OCI-LY7 (cell line): Measurements from ENCODE around the gene IRGC. TPM values are rescaled to one million over a fixed set of nuclear protein-coding genes. Genes with fewer than 3 reads are reported as not detected.

Source experiments
- BruUV-seq: library from RNA; stranded (reverse); fragments of 400-500 nt; replicated peaks from 2 replicates; lab custom pipeline; 2021; lab: Mats Ljungman, UMichigan
- CTCF ChIA-PET: fragments of 300-600 bp; sonication (Branson Sonifier 250); formaldehyde crosslinking; loops from one replicate; lab custom pipeline; 2022; ENCODE audit warnings: antibody characterized with exemption; ENCODE audit not compliant: unreplicated experiment; lab: Charles Lee
- POLR2A ChIA-PET: fragments of 300-600 bp; sonication (Branson Sonifier 250); formaldehyde crosslinking; loops from one replicate; lab custom pipeline; 2022; ENCODE audit warnings: antibody characterized with exemption; lab: Charles Lee
- DNase-seq: peaks from one replicate; pipeline ENCODE4 v3.0.0-alpha.2; 2015; ENCODE audit warnings: low spot score
- H2AFZ ChIP-seq: fragments of 200-600 bp; sonication (generic), shearing (Covaris generic); 2 replicates; pipeline ENCODE4 v1.6.1; 2014; ENCODE audit warnings: mild to moderate bottlenecking, antibody characterized with exemption, low read length, moderate library complexity
- H3K27ac ChIP-seq: fragments of 200-600 bp; sonication (generic); 2 replicates; pipeline ENCODE4 v1.5.1; 2014; ENCODE audit warnings: mixed run types, low read depth, mild to moderate bottlenecking, moderate library complexity, low read length, inconsistent platforms; ENCODE audit not compliant: poor library complexity, severe bottlenecking
- H3K36me3 ChIP-seq: fragments of 200-600 bp; sonication (generic); 2 replicates; pipeline ENCODE4 v1.6.1; 2014; ENCODE audit warnings: mild to moderate bottlenecking, antibody characterized with exemption, low read length, moderate library complexity, mixed read lengths; ENCODE audit not compliant: insufficient read depth
- H3K4me1 ChIP-seq: fragments of 200-600 bp; sonication (generic); 2 replicates; pipeline ENCODE4 v1.5.1; 2014; ENCODE audit warnings: mild to moderate bottlenecking, low read length; ENCODE audit not compliant: insufficient read depth, poor library complexity, severe bottlenecking
- H3K4me2 ChIP-seq: fragments of 200-600 bp; sonication (generic); 2 replicates; pipeline ENCODE4 v1.6.1; 2014; ENCODE audit warnings: mild to moderate bottlenecking, low read length
- H3K4me3 ChIP-seq: fragments of 200-600 bp; sonication (generic); 2 replicates; pipeline ENCODE4 v1.5.1; 2014; ENCODE audit warnings: mild to moderate bottlenecking, low read depth, low read length; ENCODE audit not compliant: poor library complexity, severe bottlenecking
- H3K79me2 ChIP-seq: fragments of 200-600 bp; sonication (generic); 2 replicates; pipeline ENCODE4 v1.6.1; 2016; ENCODE audit warnings: low read depth, mild to moderate bottlenecking, low read length, moderate library complexity, mixed read lengths; ENCODE audit not compliant: insufficient read depth
- H3K9me2 ChIP-seq: fragments of 200-600 bp; sonication (generic); 2 replicates; pipeline ENCODE4 v1.6.1; 2016; ENCODE audit warnings: mild to moderate bottlenecking, low read length, mixed read lengths; ENCODE audit not compliant: insufficient read depth
- H3K9me3 ChIP-seq: fragments of 200-600 bp; sonication (generic); 2 replicates; pipeline ENCODE4 v1.6.1; 2014; ENCODE audit warnings: mild to moderate bottlenecking, mixed run types, low read length, mixed read lengths
- H4K20me1 ChIP-seq: fragments of 200-600 bp; sonication (generic); 2 replicates; pipeline ENCODE4 v1.6.1; 2014; ENCODE audit warnings: mild to moderate bottlenecking, antibody characterized with exemption, low read length, moderate library complexity, mixed read lengths; ENCODE audit not compliant: insufficient read depth
- CTCF ChIP-seq: fragments of 200-600 bp; sonication (generic); conservative IDR thresholded peaks from 2 replicates; pipeline ENCODE4 v1.5.1; 2014; ENCODE audit warnings: mild to moderate bottlenecking, antibody characterized with exemption, low read length, moderate library complexity, mixed read lengths
- EZH2phosphoT487 ChIP-seq: fragments of 200-600 bp; sonication (generic); IDR thresholded peaks from 2 replicates; pipeline ENCODE4 v1.6.1; 2018; ENCODE audit warnings: low read depth, borderline replicate concordance, mild to moderate bottlenecking, mixed run types, antibody characterized with exemption, low read length, moderate library complexity, mixed read lengths
- intact Hi-C: fragments of 100-400 bp; cut with micrococcal nuclease; formaldehyde crosslinking; loops from one replicate; pipeline ENCODE4 v1.10.0; 2022; ENCODE audit not compliant: unreplicated experiment
- total RNA-seq, 2 experiments: library from RNA; depleted of rRNA in 1 of 2; stranded (reverse); fragments of >200 nt in 1 of 2; shearing (Covaris generic) in 1 of 2; gene quantifications; 2 replicates each; pipeline ENCODE4 v1.2.3, GENCODE V29; 2014 to 2022

The IRGC gene
- total RNA-seq, 2 experiments from 2014 or later: not detected

DNA sequence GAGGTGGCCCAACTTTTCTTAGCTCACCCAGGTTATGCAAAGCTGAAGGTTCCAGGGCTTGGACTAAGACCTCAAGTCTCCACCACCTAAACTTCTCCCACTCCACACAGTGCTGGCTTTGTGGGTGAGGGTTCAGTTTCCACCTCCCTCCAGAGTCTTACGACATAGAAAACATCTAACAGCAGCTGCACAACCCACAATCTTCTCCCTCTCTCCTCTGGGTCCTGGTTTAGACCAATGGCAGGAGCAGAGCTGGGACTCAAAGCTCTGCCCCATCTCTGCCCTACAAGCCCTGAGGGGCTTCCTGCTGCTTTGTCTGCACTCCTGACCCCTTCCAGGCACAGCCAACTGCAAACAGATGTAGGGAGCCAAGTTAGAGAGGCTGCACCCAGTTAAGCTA lies 16.0 kb downstream of the IRGC start:
- no peak for DNase-seq
- no peak overlapping the region for H3K27ac ChIP-seq
- intact Hi-C loops: no loop called here
- CTCF ChIA-PET: no interaction called here
- TF ChIP-seq CTCF: no peak
- TF ChIP-seq EZH2phosphoT487: no peak
- H3K9me2 ChIP-seq: no peaks in the 10 kb centered on the region
- H3K9me3 ChIP-seq: no peaks in the 10 kb centered on the region
- no peaks in the 10 kb centered on the region for H3K4me1 ChIP-seq
- H3K4me2 ChIP-seq: no peak overlapping the region
- no peak overlapping the region for H2AFZ ChIP-seq
- no peak overlapping the region for H3K4me3 ChIP-seq
- no TSS peak for BruUV-seq
- H3K36me3 ChIP-seq: peaks cover 89% of the 10 kb centered on the region
- H4K20me1 ChIP-seq: no peaks in the 10 kb centered on the region
- POLR2A ChIA-PET: no interaction called here
- H3K79me2 ChIP-seq: no peaks in the 10 kb centered on the region

DNA sequence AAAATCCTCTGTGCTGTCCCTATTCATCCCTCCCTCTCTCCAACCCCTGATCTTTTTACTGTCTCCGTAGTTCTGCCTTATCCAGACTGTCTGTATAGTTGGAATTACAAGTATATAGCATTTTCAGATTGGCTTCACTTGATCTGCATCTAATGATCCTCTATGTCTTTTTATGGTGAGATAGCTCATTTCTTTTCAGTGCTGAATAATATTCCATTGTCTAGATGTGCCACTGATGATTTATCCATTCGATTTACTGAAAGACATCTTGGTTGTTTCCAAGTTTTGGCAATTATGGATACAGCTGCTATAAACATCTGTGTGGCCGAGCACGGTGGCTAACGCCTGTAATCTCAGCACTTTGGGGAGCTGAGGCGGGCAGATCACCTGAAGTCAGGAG lies 19.1 kb downstream of the IRGC start:
- no peak overlapping the region for H3K4me2 ChIP-seq
- H3K9me2 ChIP-seq: no peaks in the 10 kb centered on the region
- H3K9me3 ChIP-seq: no peaks in the 10 kb centered on the region
- no peak for DNase-seq
- H3K27ac ChIP-seq: no peak overlapping the region
- intact Hi-C loops: no loop called here
- H3K36me3 ChIP-seq: peaks cover 95% of the 10 kb centered on the region
- ChIA-PET CTCF (no interaction called here), POLR2A (no interaction called here)
- TF ChIP-seq CTCF: no peak
- TF ChIP-seq EZH2phosphoT487: no peak
- H2AFZ ChIP-seq: no peak overlapping the region
- H3K4me3 ChIP-seq: no peak overlapping the region
- BruUV-seq: no TSS peak
- no peaks in the 10 kb centered on the region for H3K79me2 ChIP-seq
- no peaks in the 10 kb centered on the region for H3K4me1 ChIP-seq
- H4K20me1 ChIP-seq: no peaks in the 10 kb centered on the region

DNA sequence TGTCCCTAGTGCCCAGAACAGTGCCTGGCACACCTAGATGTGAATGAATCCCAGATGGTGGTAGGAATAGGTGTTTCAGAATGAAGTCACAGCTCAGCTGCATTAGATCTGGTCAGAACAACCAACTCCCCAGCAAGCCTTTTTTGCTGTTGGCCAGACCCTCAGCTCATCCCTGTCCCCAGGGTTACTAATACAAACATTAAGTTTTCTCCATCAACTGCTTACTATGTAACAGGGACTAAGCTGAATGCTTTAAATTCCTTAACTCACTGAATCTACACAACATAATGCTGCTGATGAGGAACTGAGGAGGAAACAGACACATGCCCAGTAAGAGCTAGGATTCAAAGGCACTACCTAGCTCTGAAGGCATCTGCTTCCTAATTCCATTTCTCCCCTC lies 20.1 kb downstream of the IRGC start:
- POLR2A ChIA-PET: no interaction called here
- no peak for DNase-seq
- no peaks in the 10 kb centered on the region for H3K4me1 ChIP-seq

More for the DNA sequence above, 20.1 kb downstream of the IRGC start:
- CTCF ChIA-PET: no interaction called here
- no peaks in the 10 kb centered on the region for H3K79me2 ChIP-seq
- no peaks in the 10 kb centered on the region for H4K20me1 ChIP-seq
- TF ChIP-seq CTCF (no peak), EZH2phosphoT487 (no peak)
- H2AFZ ChIP-seq: no peak overlapping the region
- no peaks in the 10 kb centered on the region for H3K9me3 ChIP-seq
- peaks cover 96% of the 10 kb centered on the region for H3K36me3 ChIP-seq
- BruUV-seq: TSS peak; percentile 46
- H3K4me3 ChIP-seq: no peak overlapping the region
- H3K4me2 ChIP-seq: no peak overlapping the region
- no peaks in the 10 kb centered on the region for H3K9me2 ChIP-seq
- intact Hi-C loops: no loop called here
- H3K27ac ChIP-seq: no peak overlapping the region
